T-helper 2 cell (primary cell): ENCODE measurements around the gene DPP6.
"Not testable (repeated sequence)": the region's sequence is repeated elsewhere in the genome, so short reads cannot be mapped to it uniquely, and the experiment has no call there.

ENCODE experiments used
- DNase-seq, 5 experiments: peaks; one replicate each; pipeline versions ENCODE4 v3.0.0 to v3.0.0-alpha.2; 2012 to 2022
- total RNA-seq, 2 donors: gene quantifications; one replicate each; lab custom pipeline; 2026; lab: John Stamatoyannopoulos, UW

Gene DPP6
- total RNA-seq: 0 to 0.20 reads per million in 2 donors

DNA sequence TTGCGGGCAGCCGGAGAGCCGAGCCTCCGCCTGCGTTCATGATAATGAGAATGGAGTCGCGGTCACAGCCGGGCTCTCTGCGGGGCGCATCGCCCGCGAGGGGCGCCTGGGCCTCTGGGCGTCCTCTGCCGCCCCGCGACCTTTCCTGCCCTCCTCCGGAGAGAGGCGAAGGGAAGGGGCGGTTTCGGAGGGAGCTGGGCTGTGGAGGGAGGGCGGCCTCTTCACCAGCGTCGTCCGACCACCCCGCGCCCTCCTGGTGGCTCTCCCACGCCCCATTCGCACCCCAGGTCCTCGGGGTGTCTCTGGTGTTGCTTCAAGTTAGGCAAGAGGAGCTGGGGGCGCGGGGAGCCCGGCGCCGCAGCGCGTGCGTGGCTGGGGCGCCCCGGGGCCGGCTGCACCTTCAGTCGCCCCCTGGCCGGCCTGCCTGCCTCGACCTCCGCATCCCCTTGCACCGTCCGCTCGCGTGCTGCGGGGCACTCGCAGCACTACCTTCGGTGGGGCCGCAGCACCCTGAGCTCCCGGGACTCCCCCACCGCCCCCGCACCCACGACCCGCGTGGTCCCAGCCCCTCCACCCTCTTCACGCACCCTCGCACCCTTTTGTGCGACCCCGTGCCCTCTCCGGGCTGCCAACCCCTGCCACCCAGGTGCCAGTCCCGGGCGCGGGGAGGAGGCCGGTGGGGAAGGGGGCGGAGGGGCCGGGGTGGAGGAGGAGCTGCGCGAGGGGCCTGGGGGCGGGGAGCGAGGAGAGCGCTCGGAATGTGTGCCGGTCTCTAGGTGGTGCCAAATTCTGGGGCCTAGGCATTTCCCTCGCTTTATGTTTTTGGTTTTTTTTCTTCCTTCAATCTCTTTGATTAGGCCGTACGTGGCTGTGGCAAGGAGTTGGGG, at the start of gene DPP6:
TSS of gene DPP6 (plus strand) at position 756 of the 887 bp plus-strand sequence.
- not testable (repeated sequence) for DNase-seq

DNA sequence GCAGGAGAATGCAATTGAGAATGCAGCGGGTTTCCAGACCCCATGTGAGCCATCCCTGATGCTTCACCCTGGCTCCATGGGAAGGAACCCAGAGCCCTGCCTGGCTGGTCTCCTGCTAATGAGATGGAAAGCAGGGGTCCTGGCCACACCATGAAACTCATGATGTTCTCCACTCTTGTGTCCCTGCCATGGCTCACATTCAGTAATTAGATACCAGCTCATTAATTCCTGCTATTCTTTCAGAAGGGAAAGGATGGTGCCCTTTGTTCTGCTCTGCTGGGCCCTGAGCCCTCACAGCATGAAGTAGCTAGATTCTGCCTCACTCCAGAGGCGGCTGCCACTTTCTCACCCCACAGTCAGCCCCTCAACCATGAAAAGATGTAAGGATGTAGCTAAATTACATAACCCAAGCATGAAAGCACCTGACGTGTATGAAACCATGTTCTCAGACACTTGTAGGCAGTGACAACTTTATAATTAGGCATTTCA, 42.7 kb upstream of the DPP6 start:
- DNase-seq: not testable (repeated sequence)

DNA sequence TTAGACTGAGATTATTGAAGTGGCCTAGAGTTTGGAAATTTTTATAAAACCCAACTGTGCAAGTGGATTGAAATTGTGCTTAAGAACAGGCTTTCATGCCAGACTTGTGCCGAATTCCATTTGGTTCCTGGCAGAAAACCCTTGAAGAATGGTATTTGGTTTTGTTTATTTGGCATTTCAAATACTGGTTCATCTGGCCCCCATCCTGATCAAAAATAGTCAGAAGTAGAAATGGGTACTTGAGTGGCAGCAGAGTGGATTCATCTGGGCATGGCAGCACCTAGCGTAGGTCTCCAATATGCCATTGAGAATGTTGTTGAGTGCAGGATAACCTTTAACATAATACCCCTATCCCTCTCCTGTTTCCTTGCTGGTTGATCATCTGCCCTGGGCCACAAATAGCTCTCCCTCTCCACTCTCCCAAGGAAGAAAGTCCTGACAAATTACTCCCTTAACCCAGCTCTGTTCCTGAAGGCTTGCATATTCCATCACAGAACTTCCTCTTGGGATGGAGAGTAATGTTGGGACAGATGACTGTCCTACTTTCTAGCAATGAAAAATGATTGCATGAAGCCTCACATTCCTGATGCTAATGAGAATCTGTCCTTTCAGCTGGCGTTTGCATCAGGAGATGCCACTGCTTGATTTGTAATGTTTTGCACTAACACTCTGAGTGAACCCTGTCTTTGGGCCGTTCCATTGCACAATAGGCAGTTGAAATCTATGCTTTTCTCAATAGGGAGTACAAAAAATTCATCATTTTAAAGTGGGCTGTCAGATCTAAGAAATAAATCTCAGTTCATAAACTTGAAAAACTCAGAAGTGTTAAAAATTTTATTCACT, 41.3 kb upstream of the DPP6 start:
- DNase-seq: not testable (repeated sequence)

DNA sequence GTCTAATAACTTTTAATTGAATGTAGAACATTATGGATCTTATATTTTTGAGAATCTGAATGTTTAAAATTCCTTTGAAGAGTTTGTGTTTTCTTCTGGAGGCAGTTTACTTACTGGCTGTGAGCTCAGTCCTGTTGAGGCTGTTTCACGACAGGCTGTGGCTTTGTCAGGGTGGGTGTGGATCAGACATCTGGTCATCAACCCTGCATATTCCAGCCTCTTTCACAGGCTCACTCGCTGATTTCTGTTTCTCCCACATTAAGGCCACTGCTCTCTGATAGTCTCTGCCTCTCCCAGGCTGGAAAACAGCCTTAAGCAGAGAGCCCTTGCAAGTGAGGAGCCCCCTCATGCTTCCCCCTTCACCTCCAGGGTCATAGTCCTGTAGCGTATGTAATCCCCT, 39.4 kb upstream of the DPP6 start:
- DNase-seq: not testable (repeated sequence)

DNA sequence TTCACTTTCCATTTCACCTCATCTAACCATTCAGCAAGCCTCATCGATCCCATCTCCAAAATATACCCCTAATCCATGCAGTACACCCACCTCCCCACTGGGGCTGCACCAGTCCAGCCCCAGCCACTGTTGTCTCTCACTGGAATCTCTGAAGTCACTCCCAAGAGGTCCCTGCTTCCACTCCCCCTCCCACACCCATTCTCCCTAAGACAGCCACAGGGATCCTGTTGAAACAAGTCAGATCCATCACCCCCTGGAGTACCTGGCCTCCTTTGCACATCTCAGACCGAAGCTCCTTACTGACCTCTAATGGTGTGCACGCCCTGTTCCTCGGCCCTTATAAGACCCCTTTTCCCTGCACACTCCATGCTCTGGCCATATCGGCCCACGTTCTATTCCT, 36.6 kb upstream of the DPP6 start:
- DNase-seq: not testable (repeated sequence)

GRCh38 chr7:154018354-154018753, 33.8 kb upstream of the DPP6 start:
- not testable (repeated sequence) for DNase-seq

DNA sequence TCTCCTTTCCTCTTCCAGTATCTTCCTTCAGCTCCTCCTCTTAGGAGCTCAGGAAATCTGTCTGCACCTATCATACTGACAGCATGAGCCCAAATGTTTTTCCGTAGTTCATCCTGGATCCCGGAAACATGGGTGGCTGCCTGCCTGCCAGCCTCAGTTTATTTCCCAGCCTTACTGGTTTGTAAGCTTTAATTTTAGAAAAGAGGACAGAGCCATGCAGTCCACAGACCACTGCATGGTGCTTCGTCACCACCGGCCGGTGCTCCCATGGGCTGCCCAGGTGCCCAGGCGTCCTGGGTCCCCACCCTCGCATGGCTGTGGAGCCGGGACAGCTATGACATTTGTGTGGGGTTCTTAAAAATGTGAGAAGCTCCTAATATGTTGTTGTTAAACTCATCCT, 24.4 kb upstream of the DPP6 start:
- not testable (repeated sequence) for DNase-seq

DNA sequence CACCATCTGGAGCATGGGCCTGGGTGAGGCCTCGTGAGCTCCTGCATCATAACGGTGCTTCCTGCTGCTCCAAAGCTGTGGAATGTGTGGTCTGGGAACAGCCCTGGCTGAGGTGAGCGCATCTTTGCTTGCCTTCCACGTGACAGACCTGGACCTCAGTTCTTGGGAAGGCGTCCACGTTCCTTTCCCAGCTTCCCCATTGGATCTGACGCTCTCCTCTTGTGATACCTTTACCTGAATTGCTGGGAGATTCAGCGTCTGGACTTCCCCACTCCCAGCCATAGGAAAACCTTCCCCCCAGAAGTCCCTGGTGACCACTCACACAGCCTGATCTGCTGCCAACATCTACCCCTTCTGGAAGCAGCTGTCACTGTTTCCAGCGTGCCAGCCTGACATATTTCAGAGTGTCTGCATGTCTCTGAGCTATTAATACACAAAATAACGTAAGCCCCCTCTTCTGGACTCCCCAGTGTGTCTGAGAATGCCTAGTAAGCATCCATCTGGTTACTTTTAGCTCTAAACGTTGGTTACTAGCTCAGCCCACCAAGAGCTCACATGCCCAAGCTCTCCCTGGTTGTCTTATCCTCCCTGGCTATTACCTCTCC, 21.6 kb upstream of the DPP6 start:
- not testable (repeated sequence) for DNase-seq

GRCh38 chr7:154039466-154040165, 12.6 kb upstream of the DPP6 start:
- not testable (repeated sequence) for DNase-seq

DNA sequence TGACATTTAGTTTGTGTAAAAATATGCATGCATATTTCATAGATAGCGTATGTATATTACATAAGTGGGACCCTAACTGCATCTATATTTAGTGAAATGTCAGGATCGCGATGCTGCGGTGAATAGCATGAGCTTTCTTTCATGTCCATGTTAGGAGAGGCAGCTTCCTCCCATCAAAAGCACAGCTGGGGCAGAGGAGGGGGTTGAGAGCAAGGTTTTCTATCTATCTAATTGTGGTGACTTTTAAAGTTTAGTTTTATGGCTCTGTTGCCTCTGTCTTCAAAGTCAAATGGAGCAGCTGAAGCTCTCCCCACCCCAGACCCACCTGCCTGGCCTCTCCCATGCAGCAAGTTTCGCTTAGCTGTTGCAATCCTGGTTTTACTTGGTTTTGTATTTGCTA, 1.8 kb upstream of the DPP6 start:
- not testable (repeated sequence) for DNase-seq

GRCh38 chr7:154051006-154051642, 1.1 kb upstream of the DPP6 start:
- DNase-seq: not testable (repeated sequence)

- DNase-seq: not testable (repeated sequence)
These were observed 493 bp downstream of the DPP6 start for GRCh38 chr7:154052530-154053252.

DNA sequence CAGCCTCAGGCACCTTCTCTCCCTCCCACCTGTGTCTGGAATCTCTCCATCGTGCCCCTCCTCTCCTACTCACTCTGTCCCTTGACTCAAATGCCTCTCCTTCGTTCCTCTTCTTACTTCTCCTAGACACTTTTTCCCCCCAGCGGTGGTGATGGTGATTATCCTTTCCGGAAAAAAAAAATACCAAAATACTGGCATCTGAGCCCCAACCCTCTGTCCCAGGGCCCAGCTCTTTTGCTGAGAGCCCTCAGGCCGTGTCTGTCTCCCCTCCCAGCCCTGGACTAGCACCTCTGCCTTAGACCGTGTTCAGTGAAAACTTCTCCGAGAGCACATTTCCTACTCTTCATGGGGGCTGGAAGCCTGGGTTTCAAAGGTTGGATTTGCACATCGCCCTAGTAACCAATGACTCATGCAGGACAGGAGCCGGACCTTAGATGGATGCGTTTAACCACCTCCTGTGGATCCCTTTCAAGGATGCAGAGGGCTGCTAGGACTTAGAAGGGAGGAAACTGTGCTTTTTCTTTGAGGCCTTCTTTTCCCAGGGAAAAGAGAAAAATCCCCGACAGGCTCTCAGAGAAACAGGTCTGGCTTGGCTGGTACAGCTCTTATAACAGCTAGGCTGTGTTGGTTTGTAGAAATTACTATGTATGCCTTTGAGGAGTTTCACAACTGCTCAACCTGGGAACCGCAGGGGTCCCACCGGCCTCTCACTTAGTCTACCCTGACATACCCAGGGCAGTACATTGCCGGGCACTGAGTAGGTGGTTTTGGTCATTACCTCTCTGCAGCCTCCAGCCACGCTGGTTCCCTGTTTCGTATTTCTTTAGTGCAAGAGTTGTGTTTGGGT, 1.5 kb downstream of the DPP6 start:
- not testable (repeated sequence) for DNase-seq

DNA sequence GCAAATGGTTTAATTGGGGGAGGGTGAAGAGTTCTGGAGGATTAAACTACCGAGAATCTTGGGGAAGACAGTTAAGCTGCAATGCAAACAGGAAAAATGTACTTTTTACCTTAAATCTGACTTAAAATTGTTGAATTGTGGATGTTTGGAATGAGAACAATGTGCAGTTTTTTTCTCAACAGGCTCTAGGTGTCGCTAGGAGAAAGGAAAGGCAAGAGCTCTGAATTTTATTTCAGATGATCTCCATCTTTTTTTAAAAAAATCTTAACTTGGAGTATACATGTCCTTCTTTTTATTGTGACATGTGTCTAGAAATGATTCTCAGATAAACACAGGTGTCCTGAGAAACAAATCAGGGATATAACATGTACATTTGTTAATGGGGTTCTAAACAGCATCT, 2.5 kb downstream of the DPP6 start:
- DNase-seq: not testable (repeated sequence)

GRCh38 chr7:154055491-154056106, 3.4 kb downstream of the DPP6 start:
- DNase-seq: peak in 1 of 5 experiments; percentile 46

DNA sequence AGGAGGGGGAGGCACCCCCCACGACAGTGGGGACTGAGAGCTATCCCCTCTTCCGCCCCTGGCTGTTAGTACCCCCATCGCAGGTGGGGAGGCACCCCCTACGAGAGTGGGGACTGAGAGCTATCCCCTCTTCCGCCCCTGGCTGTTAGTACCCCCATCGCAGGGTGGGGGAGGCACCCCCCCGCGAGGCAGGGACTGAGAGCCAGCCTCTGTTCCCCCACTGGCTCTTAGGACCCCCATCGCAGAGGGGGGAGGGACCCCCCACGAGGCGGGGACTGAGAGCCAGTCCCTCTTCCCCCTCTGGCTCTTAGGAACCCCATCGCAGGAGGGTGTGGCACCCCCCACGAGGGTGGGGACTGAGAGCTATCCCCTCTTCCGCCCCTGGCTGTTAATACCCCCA, 6.6 kb downstream of the DPP6 start:
- not testable (repeated sequence) for DNase-seq

- DNase-seq: not testable (repeated sequence)
These were observed 8.4 kb downstream of the DPP6 start for GRCh38 chr7:154060551-154060950.

- DNase-seq: peak in 1 of 5 experiments; percentile 3
These were observed 19.6 kb downstream of the DPP6 start for GRCh38 chr7:154071833-154072232.
